Measurements from ENCODE around the gene CRYGA. TPM values are rescaled to one million over a fixed set of nuclear protein-coding genes. Genes with fewer than 3 reads are reported as not detected.

The CRYGA gene
- total RNA-seq, 2 experiments from 2014 or later: not detected

- Mint-ChIP-seq H3K9me3 (no peaks in the 10 kb centered on the region), H3K27ac (no peak overlapping the region), H3K27me3 (peaks cover 18% of the 10 kb centered on the region), H3K4me1 (no peaks in the 10 kb centered on the region), H3K4me3 (no peak overlapping the region), H3K36me3 (ENCODE audit: low read depth) (no peaks in the 10 kb centered on the region)
- CTCF ChIA-PET: interaction anchor here (1.1 kb wide), 1 partner anchor 9 kb away, joined by 4 read pairs; no protein-coding TSS in a partner anchor
- POLR2A ChIA-PET: no interaction called here
- no peak for DNase-seq
These were observed 20.8 kb upstream of the CRYGA start for GRCh38 chr2:208183972-208184705.

DNA sequence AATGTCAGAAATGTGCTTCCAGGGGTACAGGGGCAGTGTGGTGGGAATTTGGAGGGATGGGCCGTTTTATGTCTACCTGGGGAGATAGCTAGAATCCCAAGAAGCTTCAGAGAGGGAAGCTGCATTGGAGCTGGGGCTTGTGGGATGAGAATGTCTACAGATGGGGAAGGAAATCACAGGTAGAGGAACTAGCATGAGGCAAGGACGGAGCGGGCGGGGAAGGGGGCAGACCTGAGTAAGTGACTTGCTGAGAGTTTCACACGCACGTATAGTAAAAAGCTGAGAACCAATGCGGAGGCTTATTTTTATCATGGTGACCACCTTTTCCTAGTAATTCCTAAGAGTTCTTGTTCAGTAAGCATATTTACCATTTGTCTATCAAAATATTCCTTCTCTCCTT is 20.1 kb upstream of the CRYGA start:
- H3K36me3 Mint-ChIP-seq (ENCODE audit: low read depth): no peaks in the 10 kb centered on the region
- ChIA-PET POLR2A (no interaction called here), CTCF (interaction anchor here (1.1 kb wide), 1 partner anchor 8 kb away, joined by 4 read pairs; no protein-coding TSS in a partner anchor)

GRCh38 chr2:208182835-208183234 is 19.4 kb upstream of the CRYGA start:
- ChIA-PET POLR2A (no interaction called here), CTCF (no interaction called here)

More for the DNA sequence above, 20.1 kb upstream of the CRYGA start:
- Mint-ChIP-seq H3K4me1 (no peaks in the 10 kb centered on the region), H3K27ac (no peak overlapping the region), H3K9me3 (no peaks in the 10 kb centered on the region), H3K4me3 (no peak overlapping the region), H3K27me3 (peaks cover 18% of the 10 kb centered on the region)
- no peak for DNase-seq

GRCh38 chr2:208179028-208179609 is 15.7 kb upstream of the CRYGA start:
- no peak for DNase-seq
- Mint-ChIP-seq H3K27ac (no peak overlapping the region), H3K4me3 (no peak overlapping the region), H3K4me1 (peaks cover 3% of the 10 kb centered on the region), H3K9me3 (no peaks in the 10 kb centered on the region), H3K27me3 (peaks cover 8% of the 10 kb centered on the region), H3K36me3 (ENCODE audit: low read depth) (no peaks in the 10 kb centered on the region)
- ChIA-PET POLR2A (no interaction called here), CTCF (no interaction called here)

More at GRCh38 chr2:208182835-208183234, 19.4 kb upstream of the CRYGA start:
- DNase-seq: no peak
- no peaks in the 10 kb centered on the region for H3K9me3 Mint-ChIP-seq
- H3K36me3 Mint-ChIP-seq (ENCODE audit: low read depth): no peaks in the 10 kb centered on the region
- H3K4me3 Mint-ChIP-seq: no peak overlapping the region
- no peak overlapping the region for H3K27ac Mint-ChIP-seq
- no peaks in the 10 kb centered on the region for H3K4me1 Mint-ChIP-seq
- peaks cover 18% of the 10 kb centered on the region for H3K27me3 Mint-ChIP-seq

GRCh38 chr2:208175840-208176153 is 12.4 kb upstream of the CRYGA start:
- Mint-ChIP-seq H3K9me3 (no peaks in the 10 kb centered on the region), H3K4me3 (no peak overlapping the region), H3K27ac (no peak overlapping the region), H3K4me1 (peaks cover 5% of the 10 kb centered on the region), H3K36me3 (ENCODE audit: low read depth) (no peaks in the 10 kb centered on the region), H3K27me3 (no peaks in the 10 kb centered on the region)
- no peak for DNase-seq
- ChIA-PET POLR2A (no interaction called here), CTCF (interaction anchor here (0.6 to 1.3 kb wide), 5 partner anchors 8 to 1692 kb away, joined by 3 to 10 read pairs (median 3); partner anchors contain the start of gene IDH1)

- ChIA-PET POLR2A (no interaction called here), CTCF (interaction anchor here (0.6 to 1.3 kb wide), 5 partner anchors 8 to 1693 kb away, joined by 3 to 10 read pairs (median 3); partner anchors contain the start of gene IDH1)
- H3K27ac Mint-ChIP-seq: no peak overlapping the region
- no peaks in the 10 kb centered on the region for H3K36me3 Mint-ChIP-seq (ENCODE audit: low read depth)
- no peaks in the 10 kb centered on the region for H3K9me3 Mint-ChIP-seq
- peak; percentile 63 for DNase-seq
- peaks cover 5% of the 10 kb centered on the region for H3K4me1 Mint-ChIP-seq
- no peak overlapping the region for H3K4me3 Mint-ChIP-seq
- H3K27me3 Mint-ChIP-seq: peaks cover under 1% of the 10 kb centered on the region
These were observed 11.9 kb upstream of the CRYGA start for GRCh38 chr2:208175069-208175839.

GRCh38 chr2:208174144-208174543 is 10.8 kb upstream of the CRYGA start:
- H3K9me3 Mint-ChIP-seq: no peaks in the 10 kb centered on the region
- H3K36me3 Mint-ChIP-seq (ENCODE audit: low read depth): no peaks in the 10 kb centered on the region
- peaks cover 5% of the 10 kb centered on the region for H3K4me1 Mint-ChIP-seq
- H3K27ac Mint-ChIP-seq: no peak overlapping the region
- CTCF ChIA-PET: interaction anchor here (1.3 kb wide), 1 partner anchor 32 kb away, joined by 3 read pairs; no protein-coding TSS in a partner anchor
- peaks cover 4% of the 10 kb centered on the region for H3K27me3 Mint-ChIP-seq
- no peak overlapping the region for H3K4me3 Mint-ChIP-seq
- no peak for DNase-seq
- POLR2A ChIA-PET: no interaction called here

DNA sequence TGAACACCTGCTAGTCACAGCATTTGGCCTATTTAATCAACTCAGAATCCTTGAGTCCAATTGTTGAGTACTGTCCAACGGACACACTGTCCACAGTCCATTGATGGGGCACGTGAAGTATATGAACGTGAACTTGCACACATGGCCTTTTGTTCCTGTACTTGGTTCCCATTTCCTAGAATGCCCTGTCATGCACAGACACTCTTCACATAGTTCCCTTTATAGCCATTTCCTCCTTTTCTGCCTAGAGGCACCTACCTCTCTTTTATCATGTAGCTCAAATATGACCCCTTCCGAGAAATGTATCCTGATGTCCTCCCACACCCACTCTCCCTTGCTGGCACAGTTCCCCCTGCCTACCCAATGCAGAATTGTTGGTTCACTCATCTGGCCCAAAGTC is 8.7 kb upstream of the CRYGA start:
- H3K36me3 Mint-ChIP-seq (ENCODE audit: low read depth): no peaks in the 10 kb centered on the region

GRCh38 chr2:208164951-208165755 is 1.8 kb upstream of the CRYGA start:
- peaks cover 14% of the 10 kb centered on the region for H3K27me3 Mint-ChIP-seq
- CTCF ChIA-PET: interaction anchor here (1.6 kb wide), 1 partner anchor 62 kb away, joined by 3 read pairs; no protein-coding TSS in a partner anchor
- no peaks in the 10 kb centered on the region for H3K36me3 Mint-ChIP-seq (ENCODE audit: low read depth)
- no peaks in the 10 kb centered on the region for H3K4me1 Mint-ChIP-seq
- H3K9me3 Mint-ChIP-seq: no peaks in the 10 kb centered on the region
- DNase-seq: no peak
- POLR2A ChIA-PET: no interaction called here
- no peak overlapping the region for H3K27ac Mint-ChIP-seq
- no peak overlapping the region for H3K4me3 Mint-ChIP-seq

More for the DNA sequence above, 8.7 kb upstream of the CRYGA start:
- ChIA-PET POLR2A (no interaction called here), CTCF (no interaction called here)
- H3K27ac Mint-ChIP-seq: no peak overlapping the region
- H3K4me1 Mint-ChIP-seq: peaks cover 5% of the 10 kb centered on the region
- peaks cover 4% of the 10 kb centered on the region for H3K27me3 Mint-ChIP-seq
- H3K9me3 Mint-ChIP-seq: no peaks in the 10 kb centered on the region
- DNase-seq: no peak
- H3K4me3 Mint-ChIP-seq: no peak overlapping the region

DNA sequence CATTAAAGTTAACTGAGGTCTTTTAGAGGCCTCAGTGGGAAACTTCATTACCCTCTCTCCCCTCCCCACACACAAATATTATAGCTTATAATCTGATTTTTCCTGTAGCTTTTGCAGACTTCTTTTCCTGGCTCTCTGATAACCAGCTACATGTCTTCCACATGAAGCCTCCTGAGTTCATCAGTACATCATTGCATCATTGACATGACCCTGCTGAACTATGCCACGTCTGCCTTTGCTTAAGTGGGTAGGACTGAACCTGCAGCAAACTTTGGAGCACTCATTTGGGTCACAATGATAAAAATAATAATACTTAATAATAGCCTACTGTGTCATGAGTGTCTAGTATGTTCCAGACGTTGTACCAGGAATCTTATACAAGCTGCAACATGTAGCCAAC is 7.0 kb downstream of the CRYGA start:
- no peak overlapping the region for H3K4me3 Mint-ChIP-seq
- H3K36me3 Mint-ChIP-seq (ENCODE audit: low read depth): no peaks in the 10 kb centered on the region
- H3K4me1 Mint-ChIP-seq: no peaks in the 10 kb centered on the region
- H3K9me3 Mint-ChIP-seq: no peaks in the 10 kb centered on the region
- ChIA-PET CTCF (no interaction called here), POLR2A (no interaction called here)
- no peak overlapping the region for H3K27ac Mint-ChIP-seq
- DNase-seq: no peak
- H3K27me3 Mint-ChIP-seq: peaks cover 7% of the 10 kb centered on the region

DNA sequence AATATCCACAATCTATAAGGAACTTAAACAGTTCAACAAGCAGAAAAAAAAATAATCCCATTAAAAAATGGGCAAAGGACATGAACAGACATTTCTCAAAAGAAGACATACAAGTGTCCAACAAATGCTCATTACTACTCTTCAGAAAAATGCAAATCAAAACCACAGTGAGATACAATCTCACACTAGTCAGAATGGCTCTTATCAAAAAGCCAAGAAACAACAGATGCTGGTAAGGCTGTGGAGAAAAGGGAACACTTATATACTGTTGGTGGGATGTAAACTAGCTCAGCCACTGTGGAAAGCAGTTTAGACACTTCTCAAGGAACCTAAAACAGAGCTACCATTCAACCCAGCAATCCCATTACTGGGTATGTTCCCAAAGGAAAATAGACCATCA is 10.2 kb downstream of the CRYGA start:
- Mint-ChIP-seq H3K27ac (no peak overlapping the region), H3K4me1 (no peaks in the 10 kb centered on the region), H3K36me3 (ENCODE audit: low read depth) (no peaks in the 10 kb centered on the region), H3K27me3 (peaks cover 10% of the 10 kb centered on the region), H3K9me3 (no peaks in the 10 kb centered on the region), H3K4me3 (no peak overlapping the region)
- CTCF ChIA-PET: no interaction called here
- DNase-seq: no peak
- POLR2A ChIA-PET: no interaction called here

DNA sequence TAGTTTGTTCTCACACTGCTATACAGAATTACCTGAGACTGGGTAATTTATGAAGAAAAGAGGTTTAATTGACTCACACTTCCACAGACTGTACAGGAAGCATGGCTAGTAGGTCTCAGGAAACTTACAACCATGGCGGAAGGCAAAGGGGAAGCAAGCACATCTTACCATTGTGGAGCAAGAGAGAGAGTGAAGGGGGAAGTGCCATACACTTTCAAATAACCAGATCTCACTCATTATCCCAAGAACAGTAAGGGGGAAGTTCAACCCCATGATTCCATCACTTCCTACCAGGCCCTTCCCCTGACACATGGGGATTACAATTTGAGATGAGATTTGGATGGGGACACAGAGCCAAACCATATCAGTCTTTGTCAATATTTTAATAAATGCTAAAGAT is 12.4 kb downstream of the CRYGA start:
- Mint-ChIP-seq H3K4me1 (no peaks in the 10 kb centered on the region), H3K36me3 (ENCODE audit: low read depth) (no peaks in the 10 kb centered on the region), H3K9me3 (no peaks in the 10 kb centered on the region), H3K27me3 (peaks cover 10% of the 10 kb centered on the region), H3K27ac (no peak overlapping the region), H3K4me3 (no peak overlapping the region)
- no peak for DNase-seq
- ChIA-PET CTCF (no interaction called here), POLR2A (no interaction called here)

DNA sequence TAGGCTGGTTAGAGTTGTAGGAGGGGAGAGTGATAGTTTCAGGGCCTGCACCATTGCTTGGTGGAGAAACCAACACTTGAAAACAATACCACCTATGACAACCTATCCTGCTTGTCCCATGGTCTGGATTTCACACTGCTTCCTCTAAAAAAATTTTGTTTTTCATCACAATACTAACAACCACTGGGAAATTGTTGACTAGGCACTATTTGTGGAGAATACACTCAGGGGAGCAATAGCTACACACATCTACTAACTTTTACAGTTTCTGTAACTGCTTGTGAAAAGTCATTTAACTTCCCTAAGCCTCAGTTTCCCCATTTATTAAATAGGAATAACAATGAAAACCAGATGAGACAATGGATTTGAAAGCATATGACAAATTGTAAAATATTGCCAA is 13.3 kb downstream of the CRYGA start:
- no peak overlapping the region for H3K4me3 Mint-ChIP-seq
- H3K27ac Mint-ChIP-seq: no peak overlapping the region
- no peak for DNase-seq
- H3K27me3 Mint-ChIP-seq: peaks cover 10% of the 10 kb centered on the region
- no peaks in the 10 kb centered on the region for H3K9me3 Mint-ChIP-seq
- no peaks in the 10 kb centered on the region for H3K4me1 Mint-ChIP-seq
- H3K36me3 Mint-ChIP-seq (ENCODE audit: low read depth): no peaks in the 10 kb centered on the region
- ChIA-PET CTCF (no interaction called here), POLR2A (no interaction called here)

Data from activated CD4-positive, alpha-beta T cell treated with anti-CD3 and anti-CD28 coated beads, Interleukin-2, amount 10 ng/mL, durations not matched to agents 7 days and 5 days (primary cell).